ENCODE measurements around the gene TRIM8. TPM values are rescaled to one million over a fixed set of nuclear protein-coding genes. Genes with fewer than 3 reads are reported as not detected.
A peak's percentile ranks its signal among the peaks of the same experiment; 100 is the strongest.
"Not testable (repeated sequence)": the region's sequence is repeated elsewhere in the genome, so short reads cannot be mapped to it uniquely, and the experiment has no call there.

The TRIM8 gene
- total and polyA plus RNA-seq, 8 donors, result 40.0 to 253 (median 75.8) TPM

DNA sequence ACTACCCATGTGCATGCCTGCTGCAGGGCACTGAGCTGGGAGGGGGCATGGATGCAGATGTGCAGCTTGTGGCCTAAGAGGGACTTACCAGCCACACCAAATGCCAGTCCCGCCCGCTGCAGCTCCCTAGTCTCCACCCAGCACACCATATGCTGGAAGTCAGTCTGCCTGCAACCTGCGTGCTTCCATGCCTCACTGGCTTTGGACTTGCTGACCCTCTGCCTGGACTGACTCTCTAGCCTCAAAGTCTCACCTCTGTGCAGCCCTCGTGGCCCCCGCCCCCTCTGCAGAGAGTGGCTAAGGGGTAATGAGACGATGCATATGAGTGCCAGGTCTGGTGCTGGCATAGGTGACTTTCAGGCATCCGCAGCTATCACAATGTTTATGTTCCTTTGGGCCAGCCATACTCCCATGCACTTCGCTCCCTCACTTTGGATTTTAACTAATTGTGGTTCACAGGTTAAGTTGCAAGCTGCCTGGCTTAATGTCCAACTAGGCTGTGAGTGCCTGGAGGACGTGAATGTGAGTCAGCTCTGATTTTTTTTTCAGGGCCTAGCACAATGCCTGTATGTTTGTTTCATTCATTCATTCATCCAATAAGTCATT, 21.7 kb downstream of the TRIM8 start:
- no peaks in the 10 kb centered on the region for H3K36me3 ChIP-seq
- no peak overlapping the region for H3K27ac ChIP-seq
- H3K4me1 ChIP-seq, result peaks cover 28 to 46% (median 30%) of the 10 kb centered on the region in 4 donors
- intact Hi-C loops (cut with DNase I; ENCODE audit: low total_unique reads), result no loop called here
- H3K27me3 ChIP-seq, result no peaks in the 10 kb centered on the region
- H3K4me3 ChIP-seq, result no peak overlapping the region
- 53 to 65% (median 62%) methylated on average over 7 to 9 of the region's 9 CpGs for WGBS, 5 donors
- TF ChIP-seq POLR2A (IDR thresholded peaks at IDR 0.05) (no peak), POLR2AphosphoS5 (IDR thresholded peaks at IDR 0.05) (no peak)
- TF ChIP-seq, protein P1, sequence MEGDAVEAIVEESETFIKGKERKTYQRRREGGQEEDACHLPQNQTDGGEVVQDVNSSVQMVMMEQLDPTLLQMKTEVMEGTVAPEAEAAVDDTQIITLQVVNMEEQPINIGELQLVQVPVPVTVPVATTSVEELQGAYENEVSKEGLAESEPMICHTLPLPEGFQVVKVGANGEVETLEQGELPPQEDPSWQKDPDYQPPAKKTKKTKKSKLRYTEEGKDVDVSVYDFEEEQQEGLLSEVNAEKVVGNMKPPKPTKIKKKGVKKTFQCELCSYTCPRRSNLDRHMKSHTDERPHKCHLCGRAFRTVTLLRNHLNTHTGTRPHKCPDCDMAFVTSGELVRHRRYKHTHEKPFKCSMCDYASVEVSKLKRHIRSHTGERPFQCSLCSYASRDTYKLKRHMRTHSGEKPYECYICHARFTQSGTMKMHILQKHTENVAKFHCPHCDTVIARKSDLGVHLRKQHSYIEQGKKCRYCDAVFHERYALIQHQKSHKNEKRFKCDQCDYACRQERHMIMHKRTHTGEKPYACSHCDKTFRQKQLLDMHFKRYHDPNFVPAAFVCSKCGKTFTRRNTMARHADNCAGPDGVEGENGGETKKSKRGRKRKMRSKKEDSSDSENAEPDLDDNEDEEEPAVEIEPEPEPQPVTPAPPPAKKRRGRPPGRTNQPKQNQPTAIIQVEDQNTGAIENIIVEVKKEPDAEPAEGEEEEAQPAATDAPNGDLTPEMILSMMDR (IDR thresholded peaks at IDR 0.05), result no peak
- DNase-seq, result no peak
- H3K9me3 ChIP-seq, result no peaks in the 10 kb centered on the region

DNA sequence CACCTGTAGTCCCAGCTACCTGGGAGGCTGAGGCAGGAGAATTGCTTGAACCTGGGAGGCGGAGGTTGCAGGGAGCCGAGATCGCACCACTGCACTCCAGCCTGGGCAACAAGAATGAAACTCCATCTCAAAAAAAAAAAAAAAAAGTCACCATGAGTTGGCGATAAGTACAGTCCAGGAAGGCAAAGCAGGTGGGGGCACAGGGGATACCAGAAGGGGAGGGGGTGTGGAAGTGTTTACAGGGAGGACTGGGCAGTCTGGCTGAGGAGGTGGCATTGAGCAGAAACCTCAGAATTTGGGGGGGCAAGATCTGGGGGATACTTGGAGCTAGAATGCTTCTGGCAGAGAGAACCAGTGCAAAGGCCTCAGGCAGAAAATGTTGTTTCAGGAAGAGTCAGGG, 23.1 kb downstream of the TRIM8 start:
- H3K27ac ChIP-seq; H3K9me3 ChIP-seq; H3K4me3 ChIP-seq; H3K36me3 ChIP-seq; DNase-seq; H3K27me3 ChIP-seq; intact Hi-C loops (cut with DNase I; ENCODE audit: low total_unique reads): not testable (repeated sequence)
- H3K4me1 ChIP-seq, result peaks cover 20 to 41% (median 24%) of the 10 kb centered on the region in 4 donors
- WGBS, 5 donors, result 82 to 95% (median 89%) methylated on average over 4 of the region's 4 CpGs

DNA sequence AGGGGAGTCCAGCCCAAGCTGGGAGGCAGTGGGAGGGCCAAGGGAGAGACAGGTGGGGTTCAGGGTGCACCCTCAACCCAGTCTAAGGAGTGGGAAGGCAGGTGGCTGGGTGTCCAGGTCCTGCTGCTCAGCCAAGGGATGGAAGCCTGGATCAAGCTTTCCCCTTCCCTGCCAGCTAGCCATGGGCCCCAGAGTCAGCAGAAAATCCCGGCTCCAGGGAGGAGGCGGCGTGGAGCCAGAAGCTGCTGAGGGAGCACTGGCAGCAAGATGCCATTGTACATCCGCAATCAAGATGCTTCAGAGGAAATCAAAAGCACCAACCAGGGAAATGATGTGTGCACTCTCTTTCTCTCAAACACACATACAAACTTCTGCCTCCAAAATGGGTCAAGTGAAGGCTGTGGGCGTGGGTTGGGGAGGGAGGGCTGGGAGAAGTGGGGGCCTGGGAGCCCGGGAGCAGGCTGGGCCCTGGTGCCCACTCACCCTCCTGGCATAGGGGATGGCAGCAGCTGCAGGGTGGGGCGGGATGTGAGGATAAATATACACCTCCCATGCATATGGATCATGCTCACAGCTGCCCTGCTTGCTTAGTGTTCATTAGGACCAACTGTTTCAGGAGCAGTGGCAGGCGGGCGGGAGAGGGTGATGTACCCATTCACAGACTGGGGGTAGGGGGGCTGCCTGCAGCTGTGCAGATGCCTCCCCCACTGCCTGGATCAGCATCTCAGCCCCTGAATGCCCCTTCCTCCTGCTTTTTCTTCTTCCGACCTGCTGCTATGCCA, 24.2 kb downstream of the TRIM8 start:
- TF ChIP-seq POLR2A (IDR thresholded peaks at IDR 0.05), result no peak
- TF ChIP-seq EP300 (IDR thresholded peaks at IDR 0.05), result no peak
- TF ChIP-seq, protein P1 (IDR thresholded peaks at IDR 0.05), result no peak
- no peak for TF ChIP-seq POLR2AphosphoS5 (IDR thresholded peaks at IDR 0.05)

DNA sequence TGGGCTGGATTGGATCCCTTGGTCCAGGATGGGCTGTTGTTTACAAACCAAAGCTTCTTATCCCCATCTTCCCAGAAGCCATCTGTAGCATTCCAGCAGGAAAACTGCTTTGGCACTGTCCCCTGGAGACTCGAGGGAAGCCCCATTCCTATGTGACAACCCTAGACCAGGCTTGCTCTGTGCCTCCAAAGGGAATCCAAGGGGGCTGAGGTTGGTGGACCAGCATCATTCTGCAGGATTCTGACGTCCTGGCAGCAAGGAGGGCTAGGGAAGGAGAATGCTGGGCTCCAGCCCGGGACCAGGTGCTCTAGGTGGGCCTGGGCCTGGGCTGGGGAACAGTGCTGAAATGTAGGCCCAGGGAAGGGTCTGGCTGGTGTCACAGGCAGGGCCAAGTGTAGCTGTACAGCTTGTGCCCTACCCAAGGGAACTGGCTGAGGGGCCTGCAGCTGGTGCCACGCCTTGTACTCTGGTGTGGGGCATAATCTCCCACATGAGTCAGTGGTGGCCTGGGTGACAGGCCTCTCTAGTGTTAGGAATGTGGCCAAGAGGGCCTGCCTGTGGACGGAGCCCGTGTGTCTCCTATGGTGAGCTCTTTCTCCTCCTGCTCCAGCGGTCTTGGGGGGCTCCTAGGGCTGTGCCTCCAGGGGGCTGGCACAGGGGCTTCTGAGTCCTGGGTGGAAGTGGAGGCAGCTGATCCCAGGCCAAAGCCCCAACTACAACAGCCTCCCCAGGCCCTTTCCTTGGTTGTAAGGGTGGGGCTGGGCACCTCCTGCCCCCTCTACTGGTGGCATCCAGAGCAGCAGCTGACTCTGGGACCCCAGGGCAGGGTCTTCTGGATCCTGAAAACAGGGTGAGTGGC, 25.2 kb downstream of the TRIM8 start:
- Histone ChIP-seq H3K4me1 (peaks cover 33 to 61% (median 41%) of the 10 kb centered on the region in 4 donors), H3K27ac (peak overlapping the region; percentile 48 to 83 (median 68)), H3K27me3 (no peaks in the 10 kb centered on the region), H3K36me3 (no peaks in the 10 kb centered on the region), H3K4me3 (no peak overlapping the region), H3K9me3 (no peaks in the 10 kb centered on the region)
- peak; percentile 82 for DNase-seq
- TF ChIP-seq, protein P1 (IDR thresholded peaks at IDR 0.05), result peak in 3 of 7 experiments; percentile 3 to 57 (median 16)
- TF ChIP-seq EP300 (IDR thresholded peaks at IDR 0.05) (no peak), POLR2A (IDR thresholded peaks at IDR 0.05) (no peak), POLR2AphosphoS5 (IDR thresholded peaks at IDR 0.05) (peak in 2 of 3 donors; percentile 75 to 79)
- whole genome bisulfite sequencing, 5 donors, result 33 to 49% (median 42%) methylated on average over 3 to 7 of the region's 7 CpGs
- intact Hi-C loops (cut with DNase I; ENCODE audit: low total_unique reads), result no loop called here

More for the DNA sequence above, 24.2 kb downstream of the TRIM8 start:
- Histone ChIP-seq H3K27me3 (no peaks in the 10 kb centered on the region), H3K27ac (peak overlapping the region in 4 of 5 donors; percentile 63 to 83 (median 74)), H3K36me3 (no peaks in the 10 kb centered on the region), H3K4me3 (no peak overlapping the region), H3K9me3 (no peaks in the 10 kb centered on the region), H3K4me1 (peaks cover 24 to 52% (median 32%) of the 10 kb centered on the region in 4 donors)
- no peak for DNase-seq
- WGBS, 5 donors, result 67 to 89% (median 86%) methylated on average over 7 to 10 of the region's 10 CpGs
- intact Hi-C loops (cut with DNase I; ENCODE audit: low total_unique reads), result no loop called here
